Upper lobe of left lung (tissue), 6 donors: ENCODE data around the gene PHYKPL. TPM values are rescaled to one million over a fixed set of nuclear protein-coding genes. Genes with fewer than 3 reads are reported as not detected.

Source experiments
- ATAC-seq, 2 donors: fragments of 200-7000 bp; cut with Tn5 transposase; one replicate each; pipeline ENCODE4 v1.9.1; 2022; ENCODE audit warnings: mild to moderate bottlenecking in 2 of 2, moderate library complexity in 2 of 2; ENCODE audit not compliant: low FRiP score in 2 of 2
- DNase-seq, 2 donors: peaks; one replicate each; pipeline ENCODE4 v3.0.0-alpha.2; 2019 to 2020
- H3K27ac ChIP-seq, 4 donors: fragments of 200-600 bp; sonication (generic); one replicate each; pipeline ENCODE4 v1.5.1; 2016 to 2019
- H3K27me3 ChIP-seq, 4 donors: fragments of 200-600 bp; sonication (generic); one replicate each; pipeline ENCODE4 v1.5.1; 2017 to 2019
- H3K36me3 ChIP-seq, 4 donors: fragments of 200-600 bp; sonication (generic); one replicate each; pipeline ENCODE4 v1.5.1; 2016 to 2019
- H3K4me1 ChIP-seq, 4 donors: fragments of 200-600 bp; sonication (generic); one replicate each; pipeline ENCODE4 v1.5.1; 2018 to 2019
- H3K4me3 ChIP-seq, 4 donors: fragments of 200-600 bp; sonication (generic); one replicate each; pipeline ENCODE4 v1.5.1; 2017 to 2019; ENCODE audit warnings: mild to moderate bottlenecking in 2 of 4, moderate library complexity in 1 of 4
- H3K9me3 ChIP-seq, 4 donors: fragments of 200-600 bp; sonication (generic); one replicate each; pipeline ENCODE4 v1.5.1; 2018 to 2019
- EP300 ChIP-seq, 4 donors: sonication (generic); formaldehyde crosslinking; IDR thresholded peaks; one replicate each; pipeline ENCODE4 v1.5.1; 2017; ENCODE audit warnings: antibody characterized with exemption in 4 of 4, control low read depth in 2 of 4
- POLR2A ChIP-seq, 4 donors: fragments of 450-650 bp; IDR thresholded peaks; one replicate each; pipeline ENCODE4 v1.5.1; 2016 to 2017; ENCODE audit warnings: antibody characterized with exemption in 4 of 4, mild to moderate bottlenecking in 2 of 4
- POLR2AphosphoS5 ChIP-seq, 2 donors: sonication (generic); formaldehyde crosslinking; IDR thresholded peaks; one replicate each; pipeline ENCODE4 v1.5.1; 2017; ENCODE audit warnings: antibody characterized with exemption in 2 of 2
- WGBS, 2 donors: methylation state at CpG; one replicate each; pipeline ENCODE4 v1.1.5; 2017 to 2018; 5-methylcytosine and 5-hydroxymethylcytosine counted together
- total RNA-seq, 6 donors: library from RNA; depleted of rRNA in 4 of 6; stranded (reverse); fragments of >200 nt in 4 of 6; gene quantifications; one replicate each; pipeline versions ENCODE4 v1.1.0 to v1.2.1, GENCODE V29; 2016 to 2021
- TF ChIP-seq, protein P1 (sequence below), 6 experiments: fragments of 450-650 bp in 4 of 6; fragments of 200-600 bp in 2 of 6; sonication (generic) in 2 of 6; IDR thresholded peaks; one replicate each; pipeline ENCODE4 v1.5.1; 2016 to 2019; ENCODE audit warnings: antibody characterized with exemption in 6 of 6
- donor health status: DM: no; HTN: no; CAD: no; lungs with moderate emphysema.
- donor health status: DM: no; HTN: yes; CAD: no; lungs with severe emphysema.

The PHYKPL gene
- total RNA-seq, 6 donors from 2014 or later, result 61.0 to 237 (median 91.9) TPM

- ATAC-seq (no peak), DNase-seq (no peak)
- H3K4me1 ChIP-seq, result peaks cover 51 to 73% (median 57%) of the 10 kb centered on the region in 4 donors
- H3K9me3 ChIP-seq, result no peaks in the 10 kb centered on the region
- 55 to 58% methylated on average over 11 to 17 of the region's 17 CpGs for WGBS, 2 donors
- H3K4me3 ChIP-seq, result no peak overlapping the region
- H3K27me3 ChIP-seq, result no peaks in the 10 kb centered on the region
- TF ChIP-seq POLR2A (IDR thresholded peaks at IDR 0.05) (no peak), POLR2AphosphoS5 (IDR thresholded peaks at IDR 0.05) (no peak), EP300 (IDR thresholded peaks at IDR 0.05) (no peak)
- TF ChIP-seq, protein P1, sequence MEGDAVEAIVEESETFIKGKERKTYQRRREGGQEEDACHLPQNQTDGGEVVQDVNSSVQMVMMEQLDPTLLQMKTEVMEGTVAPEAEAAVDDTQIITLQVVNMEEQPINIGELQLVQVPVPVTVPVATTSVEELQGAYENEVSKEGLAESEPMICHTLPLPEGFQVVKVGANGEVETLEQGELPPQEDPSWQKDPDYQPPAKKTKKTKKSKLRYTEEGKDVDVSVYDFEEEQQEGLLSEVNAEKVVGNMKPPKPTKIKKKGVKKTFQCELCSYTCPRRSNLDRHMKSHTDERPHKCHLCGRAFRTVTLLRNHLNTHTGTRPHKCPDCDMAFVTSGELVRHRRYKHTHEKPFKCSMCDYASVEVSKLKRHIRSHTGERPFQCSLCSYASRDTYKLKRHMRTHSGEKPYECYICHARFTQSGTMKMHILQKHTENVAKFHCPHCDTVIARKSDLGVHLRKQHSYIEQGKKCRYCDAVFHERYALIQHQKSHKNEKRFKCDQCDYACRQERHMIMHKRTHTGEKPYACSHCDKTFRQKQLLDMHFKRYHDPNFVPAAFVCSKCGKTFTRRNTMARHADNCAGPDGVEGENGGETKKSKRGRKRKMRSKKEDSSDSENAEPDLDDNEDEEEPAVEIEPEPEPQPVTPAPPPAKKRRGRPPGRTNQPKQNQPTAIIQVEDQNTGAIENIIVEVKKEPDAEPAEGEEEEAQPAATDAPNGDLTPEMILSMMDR (IDR thresholded peaks at IDR 0.05), result no peak
- no peaks in the 10 kb centered on the region for H3K36me3 ChIP-seq
- peak overlapping the region; percentile 77 to 91 (median 80) for H3K27ac ChIP-seq
These were observed 6.3 kb upstream of the PHYKPL start for GRCh38 chr5:178238711-178239592.

DNA sequence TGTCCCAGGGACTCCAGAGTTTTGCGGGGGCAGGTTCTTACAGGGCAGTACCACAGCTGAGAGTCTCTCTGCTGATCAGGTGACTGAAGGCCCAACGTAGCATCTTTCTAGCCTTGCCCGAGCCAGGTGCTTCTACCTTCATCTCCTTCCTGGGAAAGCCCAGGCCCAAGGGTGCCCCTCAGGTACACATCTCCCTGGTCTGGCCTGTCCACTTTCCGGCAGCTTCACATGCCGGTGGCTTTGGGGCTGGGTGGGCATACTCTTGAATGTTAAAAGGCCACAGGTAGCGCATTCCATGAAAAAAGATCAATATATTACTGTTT lies 5.7 kb upstream of the PHYKPL start:
- WGBS, 2 donors, result 93 to 98% methylated on average over 3 to 6 of the region's 6 CpGs
- ATAC-seq, result no peak
- no peaks in the 10 kb centered on the region for H3K27me3 ChIP-seq
- peak overlapping the region; percentile 28 to 91 (median 80) for H3K27ac ChIP-seq
- no peak for DNase-seq
- TF ChIP-seq POLR2A (IDR thresholded peaks at IDR 0.05), result no peak
- TF ChIP-seq POLR2AphosphoS5 (IDR thresholded peaks at IDR 0.05), result no peak
- TF ChIP-seq, protein P1 (IDR thresholded peaks at IDR 0.05), result no peak
- H3K4me1 ChIP-seq, result peaks cover 51 to 76% (median 57%) of the 10 kb centered on the region in 4 donors
- no peaks in the 10 kb centered on the region for H3K36me3 ChIP-seq
- no peaks in the 10 kb centered on the region for H3K9me3 ChIP-seq
- H3K4me3 ChIP-seq, result no peak overlapping the region

DNA sequence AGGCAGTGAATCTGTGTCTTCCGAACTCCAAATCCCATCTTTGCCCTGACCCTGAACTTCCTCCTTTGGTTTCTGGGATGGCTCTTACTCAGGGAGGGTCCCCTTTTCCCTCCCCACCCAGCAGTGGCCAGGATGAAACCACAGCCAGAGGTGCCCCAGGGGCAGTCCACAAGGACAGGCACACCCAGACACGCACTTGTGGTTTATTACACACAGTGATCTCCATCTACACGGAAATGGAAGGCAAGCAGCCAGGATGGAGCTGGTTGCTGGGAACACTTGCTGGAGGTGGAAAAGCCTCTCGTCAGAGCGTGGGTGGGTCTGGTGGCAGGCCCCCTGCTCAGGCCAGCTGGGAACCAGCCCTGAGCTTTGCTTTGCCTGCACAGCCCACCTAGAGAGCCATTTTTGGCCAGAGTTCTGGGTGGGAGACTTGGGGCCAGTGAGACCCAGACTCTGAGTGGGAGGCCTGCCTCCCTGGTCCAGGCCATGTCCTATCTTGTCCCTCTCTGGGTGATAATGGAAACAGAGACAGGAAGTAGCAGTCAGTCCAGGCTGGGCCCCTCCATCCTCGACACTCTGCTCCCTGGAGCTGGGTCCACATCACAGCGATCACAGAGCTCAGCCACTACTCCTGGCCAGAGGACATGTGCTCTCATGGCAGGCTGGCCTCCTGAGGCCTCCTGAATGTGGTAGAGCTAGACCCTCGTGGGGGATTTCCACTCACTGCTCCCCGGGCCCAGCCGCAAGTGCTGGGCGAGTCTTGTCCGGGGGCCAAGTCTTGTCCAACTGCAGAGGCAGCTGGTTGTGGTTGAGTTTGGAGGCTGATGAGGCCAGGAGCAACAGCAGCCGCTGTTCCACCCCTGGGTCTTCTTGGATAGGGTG lies 5.1 kb upstream of the PHYKPL start:
- Histone ChIP-seq H3K4me1 (peaks cover 53 to 82% (median 60%) of the 10 kb centered on the region in 4 donors), H3K36me3 (no peaks in the 10 kb centered on the region), H3K9me3 (no peaks in the 10 kb centered on the region), H3K4me3 (no peak overlapping the region), H3K27me3 (no peaks in the 10 kb centered on the region), H3K27ac (peak overlapping the region in 3 of 4 donors; percentile 41 to 91 (median 82))
- 66 to 75% methylated on average over 2 to 13 of the region's 13 CpGs for WGBS, 2 donors
- ATAC-seq (peak in 1 of 2 donors; percentile 24), DNase-seq (no peak)
- TF ChIP-seq POLR2A (IDR thresholded peaks at IDR 0.05) (no peak), EP300 (IDR thresholded peaks at IDR 0.05) (no peak), POLR2AphosphoS5 (IDR thresholded peaks at IDR 0.05) (no peak)
- TF ChIP-seq, protein P1 (IDR thresholded peaks at IDR 0.05), result no peak

DNA sequence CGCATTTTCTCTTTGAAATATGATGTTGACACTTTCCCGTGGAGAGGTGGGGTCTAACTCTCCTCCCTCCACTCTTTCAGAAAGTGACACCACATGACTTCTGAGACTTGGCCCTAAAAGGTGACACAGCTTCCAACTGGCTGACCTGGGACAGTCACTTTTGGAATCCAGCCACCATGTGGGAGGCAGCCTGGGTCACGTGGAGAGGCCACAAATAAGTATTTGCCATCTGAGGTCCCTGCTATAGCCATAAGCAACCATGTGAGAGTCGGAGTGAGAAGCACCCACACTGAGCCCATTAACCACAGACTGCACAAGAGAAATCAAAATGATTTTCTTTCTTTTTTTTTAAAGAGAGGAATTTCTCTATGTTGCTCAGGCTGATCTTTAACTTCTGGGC lies 4.1 kb upstream of the PHYKPL start:
- Histone ChIP-seq H3K27me3 (no peaks in the 10 kb centered on the region), H3K4me1 (peaks cover 53 to 85% (median 62%) of the 10 kb centered on the region in 4 donors), H3K36me3 (no peaks in the 10 kb centered on the region), H3K27ac (peak overlapping the region in 3 of 4 donors; percentile 18 to 91 (median 82)), H3K9me3 (no peaks in the 10 kb centered on the region), H3K4me3 (no peak overlapping the region)
- DNase-seq (peak in 1 of 2 donors; percentile 70), ATAC-seq (peak in 1 of 2 donors; percentile 1)
- WGBS, 2 donors, result 37 to 40% methylated on average over 4 of the region's 4 CpGs
- TF ChIP-seq EP300 (IDR thresholded peaks at IDR 0.05), result no peak
- peak in 1 of 2 donors; percentile 22 for TF ChIP-seq POLR2AphosphoS5 (IDR thresholded peaks at IDR 0.05)

GRCh38 chr5:178236126-178236525 lies 3.5 kb upstream of the PHYKPL start:
- Histone ChIP-seq H3K36me3 (peaks cover 0 to 3% (median under 1%) of the 10 kb centered on the region in 4 donors), H3K4me3 (no peak overlapping the region), H3K4me1 (peaks cover 53 to 86% (median 63%) of the 10 kb centered on the region in 4 donors), H3K27ac (peak overlapping the region in 1 of 4 donors; percentile 18), H3K27me3 (no peaks in the 10 kb centered on the region), H3K9me3 (no peaks in the 10 kb centered on the region)
- ATAC-seq (no peak), DNase-seq (no peak)
- TF ChIP-seq POLR2A (IDR thresholded peaks at IDR 0.05) (no peak), EP300 (IDR thresholded peaks at IDR 0.05) (no peak)
- WGBS, 2 donors, result 81 to 94% methylated on average over 9 of the region's 9 CpGs
